Neutrophil (primary cell): ENCODE measurements around the gene SEC14L3.
"Not testable (repeated sequence)": the region's sequence is repeated elsewhere in the genome, so short reads cannot be mapped to it uniquely, and the experiment has no call there.

ENCODE experiments used
- H3K27ac ChIP-seq: fragments of 200-600 bp; sonication (generic); 2 replicates; pipeline ENCODE4 v1.5.1; 2016; ENCODE audit warnings: mild to moderate bottlenecking, moderate library complexity
- H3K27me3 ChIP-seq: fragments of 200-600 bp; sonication (generic); 2 replicates; pipeline ENCODE4 v1.6.0; 2016; ENCODE audit warnings: mild to moderate bottlenecking
- H3K36me3 ChIP-seq: fragments of 200-600 bp; sonication (generic); 2 replicates; pipeline ENCODE4 v1.5.1; 2017
- H3K4me1 ChIP-seq, 2 experiments: fragments of 200-600 bp in 1 of 2; sonication (generic) in 1 of 2; 1 replicate in 1 of 2; 2 replicates in 1 of 2; pipeline versions ENCODE4 v1.5.1 to v1.6.1; 2013 to 2016; ENCODE audit warnings: low read depth in 1 of 2, low read length in 1 of 2, mild to moderate bottlenecking in 1 of 2, moderate library complexity in 1 of 2; ENCODE audit not compliant: control insufficient read depth in 1 of 2, insufficient read depth in 1 of 2
- H3K4me3 ChIP-seq, 2 experiments: fragments of 200-600 bp in 1 of 2; sonication (generic) in 1 of 2; 1 replicate in 1 of 2; 2 replicates in 1 of 2; pipeline ENCODE4 v1.5.1; 2013 to 2016; ENCODE audit warnings: low read depth in 1 of 2, low read length in 1 of 2, mild to moderate bottlenecking in 1 of 2, moderate library complexity in 1 of 2
- H3K9me3 ChIP-seq: fragments of 200-600 bp; sonication (generic); 2 replicates; pipeline ENCODE4 v1.5.1; 2016
- CTCF ChIP-seq: fragments of 200-600 bp; sonication (generic); IDR thresholded peaks from 2 replicates; pipeline ENCODE4 v1.5.1; 2016; ENCODE audit warnings: antibody characterized with exemption

The SEC14L3 gene

GRCh38 chr22:30452861-30453260, 19.0 kb downstream of the SEC14L3 start:
- Histone ChIP-seq H3K36me3 (no peaks in the 10 kb centered on the region), H3K9me3 (no peaks in the 10 kb centered on the region), H3K27me3 (peaks cover 27% of the 10 kb centered on the region), H3K4me3 (no peak overlapping the region), H3K4me1 (no peaks in the 10 kb centered on the region), H3K27ac (no peak overlapping the region)
- no peak for TF ChIP-seq CTCF

GRCh38 chr22:30451488-30451887, 20.3 kb downstream of the SEC14L3 start:
- peaks cover 23% of the 10 kb centered on the region for H3K27me3 ChIP-seq
- H3K4me1 ChIP-seq, H3K4me3 ChIP-seq, H3K9me3 ChIP-seq, H3K27ac ChIP-seq, H3K36me3 ChIP-seq: not testable (repeated sequence)

- Histone ChIP-seq H3K27me3 (peaks cover 48% of the 10 kb centered on the region), H3K27ac (no peak overlapping the region), H3K4me3 (no peak overlapping the region), H3K4me1 (peaks cover 0 to 4% of the 10 kb centered on the region in 2 experiments), H3K36me3 (no peaks in the 10 kb centered on the region), H3K9me3 (no peaks in the 10 kb centered on the region)
- no peak for TF ChIP-seq CTCF
Observed at GRCh38 chr22:30447656-30448055, 24.2 kb downstream of the SEC14L3 start.

- Histone ChIP-seq H3K27ac (no peak overlapping the region), H3K9me3 (no peaks in the 10 kb centered on the region), H3K27me3 (peaks cover 60% of the 10 kb centered on the region), H3K36me3 (no peaks in the 10 kb centered on the region), H3K4me3 (no peak overlapping the region), H3K4me1 (peaks cover 5 to 14% of the 10 kb centered on the region in 2 experiments)
- TF ChIP-seq CTCF, result no peak
Observed at GRCh38 chr22:30445438-30446145, 26.2 kb downstream of the SEC14L3 start.

GRCh38 chr22:30444632-30445437, 27.0 kb downstream of the SEC14L3 start:
- peak; percentile 59 for TF ChIP-seq CTCF
- H3K27me3 ChIP-seq, result peaks cover 67% of the 10 kb centered on the region
- H3K36me3 ChIP-seq, result no peaks in the 10 kb centered on the region
- H3K4me1 ChIP-seq, result peaks cover 5 to 14% of the 10 kb centered on the region in 2 experiments
- H3K9me3 ChIP-seq, result no peaks in the 10 kb centered on the region
- no peak overlapping the region for H3K27ac ChIP-seq
- H3K4me3 ChIP-seq, result no peak overlapping the region

- Histone ChIP-seq H3K27ac (no peak overlapping the region), H3K4me3 (no peak overlapping the region), H3K27me3 (peaks cover 85% of the 10 kb centered on the region), H3K36me3 (no peaks in the 10 kb centered on the region), H3K9me3 (no peaks in the 10 kb centered on the region), H3K4me1 (peaks cover 5 to 14% of the 10 kb centered on the region in 2 experiments)
- no peak for TF ChIP-seq CTCF
Observed at GRCh38 chr22:30441088-30441487, 30.7 kb downstream of the SEC14L3 start.
